Measurements from ENCODE around the gene MELK.

DNA sequence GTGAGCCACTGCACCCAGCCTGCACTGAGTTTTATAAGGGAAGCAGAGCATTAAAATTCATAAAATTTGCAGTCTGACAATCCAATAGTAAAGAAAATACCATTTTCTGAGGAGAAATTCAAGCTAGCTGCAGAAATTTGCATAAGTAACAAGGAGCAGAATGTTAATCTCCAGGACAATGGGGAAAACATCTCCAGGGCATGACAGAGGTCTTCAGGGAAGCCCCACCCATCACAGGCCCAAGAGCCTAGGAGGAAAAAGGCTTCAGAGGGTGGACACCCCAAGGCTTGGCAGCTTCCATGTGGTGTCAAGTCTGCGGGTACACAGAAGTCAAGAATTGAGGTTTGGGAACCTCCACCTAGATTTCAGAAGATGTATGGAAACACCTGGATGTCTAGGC, 37.6 kb upstream of the MELK start:
- TF ChIP-seq, protein P1, sequence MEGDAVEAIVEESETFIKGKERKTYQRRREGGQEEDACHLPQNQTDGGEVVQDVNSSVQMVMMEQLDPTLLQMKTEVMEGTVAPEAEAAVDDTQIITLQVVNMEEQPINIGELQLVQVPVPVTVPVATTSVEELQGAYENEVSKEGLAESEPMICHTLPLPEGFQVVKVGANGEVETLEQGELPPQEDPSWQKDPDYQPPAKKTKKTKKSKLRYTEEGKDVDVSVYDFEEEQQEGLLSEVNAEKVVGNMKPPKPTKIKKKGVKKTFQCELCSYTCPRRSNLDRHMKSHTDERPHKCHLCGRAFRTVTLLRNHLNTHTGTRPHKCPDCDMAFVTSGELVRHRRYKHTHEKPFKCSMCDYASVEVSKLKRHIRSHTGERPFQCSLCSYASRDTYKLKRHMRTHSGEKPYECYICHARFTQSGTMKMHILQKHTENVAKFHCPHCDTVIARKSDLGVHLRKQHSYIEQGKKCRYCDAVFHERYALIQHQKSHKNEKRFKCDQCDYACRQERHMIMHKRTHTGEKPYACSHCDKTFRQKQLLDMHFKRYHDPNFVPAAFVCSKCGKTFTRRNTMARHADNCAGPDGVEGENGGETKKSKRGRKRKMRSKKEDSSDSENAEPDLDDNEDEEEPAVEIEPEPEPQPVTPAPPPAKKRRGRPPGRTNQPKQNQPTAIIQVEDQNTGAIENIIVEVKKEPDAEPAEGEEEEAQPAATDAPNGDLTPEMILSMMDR (IDR thresholded peaks at IDR 0.05), result no peak
- no peak for TF ChIP-seq POLR2A (IDR thresholded peaks at IDR 0.05)
